ENCODE measurements around the gene MORN1.
"Not testable (repeated sequence)": the region's sequence is repeated elsewhere in the genome, so short reads cannot be mapped to it uniquely, and the experiment has no call there.

Gene MORN1

DNA sequence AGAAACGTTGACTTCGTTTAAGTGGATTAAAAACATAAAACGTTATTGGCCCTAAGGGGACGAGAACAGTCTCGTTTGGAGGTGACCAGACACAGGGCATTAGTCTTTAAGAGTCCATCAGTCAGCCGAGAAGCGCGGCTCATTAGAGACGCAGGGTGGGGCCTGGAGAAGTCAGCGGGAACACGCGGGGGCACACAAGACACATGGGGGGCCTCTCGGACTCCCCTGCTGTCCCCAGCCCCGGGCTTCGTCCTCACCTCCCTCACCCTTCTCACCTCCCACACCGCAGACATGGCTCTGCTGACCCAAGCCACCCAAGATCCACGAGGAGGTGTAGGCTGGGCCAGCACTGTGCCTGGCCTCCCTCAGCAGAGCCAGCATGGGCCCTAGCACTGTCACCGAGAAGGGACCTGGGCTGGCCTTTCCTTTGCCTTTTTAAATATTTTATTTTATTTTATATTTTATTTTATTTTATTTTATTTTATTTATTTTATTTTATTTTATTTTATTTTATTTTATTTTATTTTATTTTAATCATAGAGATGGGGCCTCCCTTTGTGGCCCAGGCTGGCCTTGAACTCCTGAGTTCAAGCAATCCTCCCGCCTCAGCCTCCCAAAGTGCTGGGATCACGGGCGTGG, 48.9 kb downstream of the MORN1 start:
- no peaks in the 10 kb centered on the region for H3K9me3 Mint-ChIP-seq
- H3K27me3 Mint-ChIP-seq (ENCODE audit: low read depth), result no peaks in the 10 kb centered on the region
- H3K4me1 Mint-ChIP-seq (ENCODE audit: low read depth), result no peaks in the 10 kb centered on the region
- no peak overlapping the region for H3K27ac Mint-ChIP-seq
- no peaks in the 10 kb centered on the region for H3K36me3 Mint-ChIP-seq (ENCODE audit: low read depth)
- H3K4me3 Mint-ChIP-seq, result no peak overlapping the region

DNA sequence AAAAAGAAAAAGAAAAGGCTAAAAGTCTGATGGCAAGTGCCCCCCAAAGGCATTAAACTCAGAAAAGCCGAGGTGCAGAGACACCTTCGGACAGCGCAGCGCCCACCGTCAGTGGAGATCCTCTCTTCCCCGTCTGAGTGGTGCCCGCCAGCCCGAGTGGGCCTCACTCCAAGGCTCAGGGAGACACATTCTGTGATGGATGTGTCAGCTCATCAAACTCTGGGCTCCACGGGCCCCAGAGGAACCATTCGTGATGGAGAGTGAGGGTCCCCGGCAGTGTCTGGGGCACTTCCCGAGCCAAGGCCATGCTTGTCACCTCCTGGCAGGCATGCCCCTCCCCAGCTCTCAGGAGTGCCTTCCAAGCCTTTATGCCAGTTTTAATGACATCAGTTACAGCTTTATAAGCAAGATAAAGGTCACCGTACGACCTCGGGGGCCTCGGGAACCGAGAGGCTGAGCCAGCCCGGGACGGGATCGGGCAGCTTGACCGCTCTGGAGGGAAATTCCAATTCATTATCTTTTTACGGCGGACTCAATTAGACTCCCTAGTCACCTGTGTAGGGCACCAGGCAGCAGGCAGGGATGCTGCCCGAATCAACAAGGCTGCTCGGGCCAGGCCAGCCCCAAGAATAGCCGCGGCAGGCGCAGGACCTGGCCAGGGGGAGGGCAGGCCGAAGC, 49.5 kb downstream of the MORN1 start:
- H3K9me3 Mint-ChIP-seq, result no peaks in the 10 kb centered on the region
- no peak overlapping the region for H3K27ac Mint-ChIP-seq
- no peaks in the 10 kb centered on the region for H3K27me3 Mint-ChIP-seq (ENCODE audit: low read depth)
- no peaks in the 10 kb centered on the region for H3K36me3 Mint-ChIP-seq (ENCODE audit: low read depth)
- H3K4me1 Mint-ChIP-seq (ENCODE audit: low read depth), result no peaks in the 10 kb centered on the region
- H3K4me3 Mint-ChIP-seq, result no peak overlapping the region

DNA sequence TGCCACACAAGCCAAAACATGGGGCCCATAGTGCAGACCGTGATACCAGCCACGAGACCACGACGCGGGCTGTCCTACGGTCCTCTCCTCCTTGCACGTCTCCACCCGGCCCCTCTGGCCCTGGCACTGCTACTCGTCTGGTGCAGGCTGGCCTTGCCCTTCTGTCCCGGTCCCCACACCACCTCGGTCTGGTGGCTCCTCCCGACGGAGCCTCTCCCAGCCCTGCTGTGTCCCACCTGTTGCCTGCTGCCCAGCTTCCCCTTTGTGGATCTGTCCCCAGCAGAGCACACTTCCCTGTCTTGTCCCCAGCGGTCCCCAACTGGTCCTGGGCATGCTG, 50.5 kb downstream of the MORN1 start:
- H3K9me3 Mint-ChIP-seq, result no peaks in the 10 kb centered on the region
- H3K4me1 Mint-ChIP-seq (ENCODE audit: low read depth), result no peaks in the 10 kb centered on the region
- H3K27me3 Mint-ChIP-seq (ENCODE audit: low read depth), result no peaks in the 10 kb centered on the region
- no peak overlapping the region for H3K4me3 Mint-ChIP-seq
- H3K36me3 Mint-ChIP-seq (ENCODE audit: low read depth), result no peaks in the 10 kb centered on the region
- H3K27ac Mint-ChIP-seq, result no peak overlapping the region

DNA sequence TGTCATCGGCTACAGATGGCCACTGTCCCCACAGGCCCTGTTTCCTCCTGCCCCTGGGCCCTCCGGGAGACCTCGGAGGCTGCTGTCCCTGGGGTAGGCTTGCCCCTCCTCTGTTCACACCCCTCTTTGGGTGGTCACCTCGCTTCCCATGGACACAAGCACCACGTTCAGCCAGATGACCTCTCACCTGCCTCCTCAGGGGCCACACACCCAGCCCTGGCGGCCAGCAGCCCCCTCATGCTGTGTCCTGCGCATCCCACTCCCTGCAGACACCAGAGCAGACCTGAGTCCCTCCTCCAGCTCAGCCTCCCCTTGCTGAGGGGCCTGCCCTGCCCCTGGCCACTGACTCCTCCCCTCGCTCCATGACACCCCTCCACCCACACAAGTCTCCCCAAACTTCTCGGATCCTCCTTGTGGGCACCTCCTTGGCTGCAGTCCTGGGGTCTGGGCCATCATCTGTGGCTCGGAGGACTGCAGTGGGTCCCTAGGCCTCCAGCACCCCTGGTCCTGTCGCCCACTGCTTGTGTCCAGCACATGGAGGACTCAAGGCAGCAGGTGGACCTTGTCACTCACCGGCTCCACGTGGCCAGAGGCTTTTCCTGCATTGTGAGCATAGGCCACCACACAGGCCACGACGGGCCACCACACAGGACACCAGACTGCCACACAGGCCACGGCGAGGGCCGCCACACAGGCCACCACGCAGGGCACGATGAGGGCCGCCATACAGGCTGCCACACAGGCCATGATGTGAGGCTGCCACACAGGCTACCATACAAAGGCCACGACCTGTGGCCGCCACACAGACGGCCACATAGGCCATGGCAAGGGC, 51.1 kb downstream of the MORN1 start:
- Mint-ChIP-seq H3K4me1 (ENCODE audit: low read depth) (no peaks in the 10 kb centered on the region), H3K27ac (no peak overlapping the region), H3K4me3 (no peak overlapping the region), H3K9me3 (no peaks in the 10 kb centered on the region), H3K36me3 (ENCODE audit: low read depth) (no peaks in the 10 kb centered on the region), H3K27me3 (ENCODE audit: low read depth) (no peaks in the 10 kb centered on the region)

DNA sequence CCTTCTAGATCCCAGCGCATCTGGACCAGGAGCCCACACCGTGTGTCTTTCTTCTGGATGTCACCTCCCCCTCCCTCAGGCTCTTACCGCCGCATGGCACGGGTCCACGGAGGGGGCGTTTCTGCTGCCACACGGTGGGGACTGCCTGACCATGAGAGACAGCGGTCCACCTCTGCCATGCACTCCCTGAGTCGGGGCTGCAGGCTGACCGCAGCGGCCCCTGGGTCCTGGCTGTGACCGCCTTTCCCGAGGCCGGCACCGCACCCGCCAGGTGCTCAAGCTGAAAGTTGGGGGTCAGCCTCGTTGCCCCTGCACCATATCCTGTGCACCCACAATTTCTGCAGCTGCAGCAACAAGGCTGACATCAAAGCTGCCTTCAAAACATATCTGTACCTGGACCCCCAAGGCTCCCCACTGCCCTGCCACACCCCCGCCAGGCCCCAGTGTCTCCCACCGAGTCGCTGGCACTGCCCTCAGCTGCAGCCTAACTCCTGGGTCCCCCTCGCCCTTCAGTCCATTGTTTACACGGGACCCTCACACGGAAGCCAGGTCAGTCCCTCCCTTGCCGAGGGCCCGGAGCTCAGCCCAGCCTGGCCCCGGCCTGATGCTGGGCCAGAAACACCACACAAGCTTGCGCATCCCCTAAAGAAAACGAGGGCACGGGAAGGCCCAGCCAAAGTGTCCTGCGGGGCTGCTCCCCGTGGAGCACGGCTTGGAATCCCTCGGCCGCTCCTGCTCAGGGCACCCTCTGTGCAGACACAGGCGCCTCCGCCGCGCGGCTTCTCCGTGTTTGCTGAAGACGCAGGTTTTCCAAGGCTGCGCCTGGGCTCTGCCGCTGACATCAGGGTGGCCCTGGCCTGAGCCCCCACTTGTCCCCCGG, 51.9 kb downstream of the MORN1 start:
- Mint-ChIP-seq H3K27me3 (ENCODE audit: low read depth) (no peaks in the 10 kb centered on the region), H3K36me3 (ENCODE audit: low read depth) (no peaks in the 10 kb centered on the region), H3K27ac (no peak overlapping the region), H3K4me1 (ENCODE audit: low read depth) (no peaks in the 10 kb centered on the region), H3K9me3 (no peaks in the 10 kb centered on the region), H3K4me3 (no peak overlapping the region)

DNA sequence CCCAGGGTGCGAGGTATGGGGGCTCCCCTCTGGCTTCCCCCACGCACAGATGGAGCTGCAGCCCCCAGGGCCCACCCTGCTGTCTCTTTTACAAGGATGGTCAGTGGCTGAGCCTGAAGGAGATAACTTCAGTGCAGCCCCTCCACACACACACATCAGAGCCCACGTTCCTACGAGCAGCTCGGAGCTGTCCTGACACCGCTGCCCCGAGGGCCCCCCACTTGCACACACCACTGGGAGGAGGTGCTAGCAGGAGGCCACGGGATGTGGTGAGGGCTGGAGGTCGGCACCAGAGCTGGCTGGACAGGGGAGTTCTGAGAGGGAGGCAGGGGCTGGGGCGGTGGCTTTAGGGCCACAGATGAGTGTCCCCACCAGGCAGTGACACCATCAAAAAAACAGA, 53.9 kb downstream of the MORN1 start:
- Mint-ChIP-seq H3K36me3 (ENCODE audit: low read depth) (no peaks in the 10 kb centered on the region), H3K4me1 (ENCODE audit: low read depth) (no peaks in the 10 kb centered on the region), H3K27me3 (ENCODE audit: low read depth) (no peaks in the 10 kb centered on the region), H3K4me3 (no peak overlapping the region), H3K9me3 (no peaks in the 10 kb centered on the region), H3K27ac (no peak overlapping the region)

DNA sequence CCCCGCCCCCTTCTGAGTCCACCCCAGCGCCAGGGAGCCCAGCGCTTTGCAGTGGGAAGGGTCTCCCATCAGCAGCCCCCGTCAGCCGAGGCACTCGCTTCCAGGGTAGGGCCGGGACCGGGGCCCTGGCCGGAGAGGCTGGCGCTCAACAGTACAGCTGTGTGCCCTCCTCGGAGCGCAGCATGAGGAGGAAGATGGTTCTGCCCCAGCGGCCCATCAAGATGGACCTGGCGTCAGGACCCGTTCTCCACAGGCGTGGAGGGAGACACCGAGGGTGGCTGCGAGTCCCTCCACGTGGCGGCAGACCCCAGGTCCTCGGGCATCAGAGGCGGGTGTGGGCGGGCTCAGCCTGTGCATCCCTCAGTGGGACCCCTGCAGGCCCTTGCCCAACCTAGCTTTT, 54.3 kb downstream of the MORN1 start:
- Mint-ChIP-seq H3K4me1 (ENCODE audit: low read depth) (no peaks in the 10 kb centered on the region), H3K4me3 (no peak overlapping the region), H3K27ac (no peak overlapping the region), H3K9me3 (no peaks in the 10 kb centered on the region), H3K27me3 (ENCODE audit: low read depth) (no peaks in the 10 kb centered on the region), H3K36me3 (ENCODE audit: low read depth) (no peaks in the 10 kb centered on the region)

DNA sequence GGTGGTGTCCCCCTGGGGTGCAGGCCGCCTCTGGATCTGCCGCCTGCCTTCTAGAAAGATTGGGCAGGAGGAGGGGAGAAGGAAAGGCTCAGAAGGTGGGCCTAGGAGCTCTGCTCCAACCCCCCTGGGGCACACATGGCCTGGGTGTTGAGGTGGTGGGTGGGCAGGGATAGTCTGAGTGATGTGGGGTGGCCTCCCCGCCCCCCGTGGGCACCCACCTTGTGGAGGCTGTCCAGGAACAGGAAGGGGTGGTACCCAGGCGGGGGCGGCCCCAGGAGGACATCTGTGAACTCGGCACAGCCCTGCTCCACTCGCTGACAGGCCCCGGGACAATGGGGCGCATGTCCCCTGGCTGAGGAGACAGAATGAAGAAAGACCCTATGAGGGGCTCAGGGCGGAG, 54.9 kb downstream of the MORN1 start:
- Mint-ChIP-seq H3K9me3 (no peaks in the 10 kb centered on the region), H3K36me3 (ENCODE audit: low read depth) (no peaks in the 10 kb centered on the region), H3K4me1 (ENCODE audit: low read depth) (no peaks in the 10 kb centered on the region), H3K4me3 (no peak overlapping the region), H3K27ac (no peak overlapping the region), H3K27me3 (ENCODE audit: low read depth) (no peaks in the 10 kb centered on the region)

DNA sequence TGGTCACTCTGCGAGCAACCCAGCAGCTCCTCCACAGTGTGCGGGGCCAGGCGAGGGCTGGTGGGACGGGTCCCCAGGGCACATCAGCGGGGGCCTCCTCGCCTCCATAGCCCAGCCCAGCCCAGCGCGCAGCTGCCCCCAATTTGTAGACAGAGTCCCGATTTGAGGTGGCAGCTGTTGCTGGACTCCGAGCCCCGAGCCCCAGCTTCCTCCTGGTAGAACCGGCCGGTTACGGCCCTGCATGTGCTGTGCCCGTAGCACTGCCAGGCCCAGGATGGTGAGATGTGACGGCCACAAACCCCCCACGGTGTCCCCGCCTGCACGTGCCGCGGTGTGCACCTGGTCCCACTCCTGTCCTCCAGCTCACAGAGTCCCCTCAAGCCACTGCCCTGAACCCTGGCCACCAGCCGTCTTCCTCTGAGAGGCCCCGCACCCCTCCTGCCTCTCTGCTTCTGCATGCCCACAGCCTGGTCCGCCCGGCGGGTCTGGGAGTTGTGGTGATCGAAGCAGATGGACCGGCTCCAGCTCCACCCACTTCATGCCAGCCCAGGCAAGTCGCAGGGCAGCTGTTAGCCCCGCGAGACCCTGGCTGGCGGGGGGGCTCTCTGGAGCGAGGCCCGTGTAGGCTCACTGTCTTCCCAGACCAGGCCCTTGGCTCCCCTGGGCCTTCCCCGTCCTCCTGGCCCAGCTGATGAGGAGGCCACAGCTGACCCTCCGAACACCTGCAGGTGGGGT, 55.5 kb downstream of the MORN1 start:
- no peaks in the 10 kb centered on the region for H3K4me1 Mint-ChIP-seq (ENCODE audit: low read depth)
- H3K36me3 Mint-ChIP-seq (ENCODE audit: low read depth), result no peaks in the 10 kb centered on the region
- H3K27ac Mint-ChIP-seq, result no peak overlapping the region
- no peaks in the 10 kb centered on the region for H3K27me3 Mint-ChIP-seq (ENCODE audit: low read depth)
- no peak overlapping the region for H3K4me3 Mint-ChIP-seq
- no peaks in the 10 kb centered on the region for H3K9me3 Mint-ChIP-seq

DNA sequence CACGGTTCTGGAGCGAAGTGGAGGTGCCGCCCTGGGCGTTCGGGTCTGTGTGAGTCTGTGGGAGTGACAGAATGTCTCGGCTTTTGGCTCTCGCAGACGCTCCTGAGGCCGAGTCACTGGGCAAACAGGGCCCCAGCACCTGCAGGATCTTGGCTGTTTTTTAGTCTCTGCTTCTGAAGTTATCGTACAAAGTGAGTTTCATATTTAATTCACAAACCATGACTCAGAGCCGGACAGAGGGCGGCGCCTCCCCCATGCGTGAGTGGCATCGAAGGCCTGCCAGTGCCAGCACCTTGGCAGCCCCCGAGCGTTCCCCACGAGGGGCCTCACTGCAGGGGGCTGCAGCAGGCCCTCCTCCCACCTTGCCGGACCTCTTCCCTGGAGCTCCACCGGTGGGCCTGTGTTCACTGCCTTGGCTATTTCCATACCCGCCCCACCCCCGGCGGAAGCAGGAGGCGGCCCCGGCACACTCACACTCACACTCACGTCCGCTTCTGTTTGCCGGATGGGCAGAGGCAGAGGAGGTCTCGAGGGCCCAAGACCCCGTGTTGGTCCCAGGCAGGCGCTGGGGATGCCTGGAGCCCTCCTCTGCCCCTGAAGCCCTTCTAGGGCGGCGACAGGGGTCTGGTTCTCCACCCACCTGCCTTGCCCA, 56.3 kb downstream of the MORN1 start:
- Mint-ChIP-seq H3K36me3 (ENCODE audit: low read depth) (no peaks in the 10 kb centered on the region), H3K27me3 (ENCODE audit: low read depth) (no peaks in the 10 kb centered on the region), H3K4me1 (ENCODE audit: low read depth) (no peaks in the 10 kb centered on the region), H3K27ac (no peak overlapping the region), H3K4me3 (no peak overlapping the region), H3K9me3 (no peaks in the 10 kb centered on the region)

DNA sequence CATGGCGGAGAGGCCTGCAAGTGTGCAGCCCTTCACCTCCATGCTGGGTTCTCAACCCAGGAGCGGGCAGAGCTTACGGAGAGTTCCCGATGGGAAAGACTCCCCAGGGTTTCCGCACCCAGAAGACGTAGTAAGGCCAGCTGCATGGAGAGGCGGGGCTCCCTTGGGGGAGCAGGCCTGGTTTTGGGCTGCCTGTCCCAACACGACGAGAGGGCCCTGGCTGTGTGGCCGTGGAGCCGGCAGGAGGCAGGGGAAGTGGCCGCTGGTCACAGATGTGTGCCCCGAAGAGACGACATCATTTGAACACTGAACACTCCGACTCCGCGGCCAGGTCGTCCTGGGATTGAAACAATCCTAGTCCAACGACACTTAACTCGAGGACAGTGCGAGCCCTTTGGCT, 57.0 kb downstream of the MORN1 start:
- H3K9me3 Mint-ChIP-seq, result no peaks in the 10 kb centered on the region
- H3K27ac Mint-ChIP-seq, result no peak overlapping the region
- no peaks in the 10 kb centered on the region for H3K27me3 Mint-ChIP-seq (ENCODE audit: low read depth)

DNA sequence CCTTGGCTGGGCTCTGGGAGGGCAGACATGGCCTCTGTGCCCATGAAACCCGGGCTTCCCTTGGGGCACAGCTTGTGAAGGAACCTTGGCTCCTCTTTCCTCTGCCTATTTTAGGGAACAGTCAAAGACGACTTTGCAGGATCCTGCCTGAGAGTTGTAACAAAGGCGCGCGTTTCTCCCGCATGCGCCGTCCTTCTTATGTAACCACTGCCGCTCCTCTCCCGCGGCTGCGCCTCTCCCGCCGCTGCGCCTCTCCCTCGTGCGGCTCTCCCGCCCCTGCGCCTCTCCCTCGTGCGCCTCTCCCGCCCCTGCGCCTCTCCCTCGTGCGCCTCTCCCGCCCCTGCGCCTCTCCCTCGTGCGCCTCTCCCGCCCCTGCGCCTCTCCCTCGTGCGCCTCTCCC, 59.8 kb downstream of the MORN1 start:
- not testable (repeated sequence) for H3K4me1 Mint-ChIP-seq (ENCODE audit: low read depth); H3K36me3 Mint-ChIP-seq (ENCODE audit: low read depth); H3K27ac Mint-ChIP-seq; H3K9me3 Mint-ChIP-seq; H3K4me3 Mint-ChIP-seq; H3K27me3 Mint-ChIP-seq (ENCODE audit: low read depth)

More for the DNA sequence above, 57.0 kb downstream of the MORN1 start:
- H3K4me3 Mint-ChIP-seq, result no peak overlapping the region
- no peaks in the 10 kb centered on the region for H3K4me1 Mint-ChIP-seq (ENCODE audit: low read depth)
- H3K36me3 Mint-ChIP-seq (ENCODE audit: low read depth), result no peaks in the 10 kb centered on the region

DNA sequence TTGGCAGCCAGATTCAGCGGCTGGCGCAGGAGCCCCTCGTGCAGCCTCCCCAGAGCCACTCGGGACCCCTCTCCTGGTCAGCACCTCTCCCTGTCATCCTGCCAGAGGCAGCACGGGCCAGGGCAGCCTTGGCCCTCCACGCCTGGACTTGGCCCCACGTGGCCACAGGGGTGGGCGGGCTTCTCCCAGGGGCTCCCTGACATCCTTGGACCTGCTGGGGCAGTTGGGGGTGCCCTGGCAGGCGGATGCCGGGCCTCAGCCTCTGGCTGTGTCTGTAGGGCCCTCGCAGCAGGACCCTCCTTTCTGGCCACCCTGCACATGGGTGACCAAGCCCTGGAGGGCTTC, 60.2 kb downstream of the MORN1 start:
- Mint-ChIP-seq H3K4me1 (ENCODE audit: low read depth) (no peaks in the 10 kb centered on the region), H3K9me3 (no peaks in the 10 kb centered on the region), H3K27ac (no peak overlapping the region), H3K4me3 (no peak overlapping the region), H3K36me3 (ENCODE audit: low read depth) (no peaks in the 10 kb centered on the region), H3K27me3 (ENCODE audit: low read depth) (no peaks in the 10 kb centered on the region)

Measured in T-helper 1 cell treated with Interleukin-12 subunit alpha and Interleukin-12 subunit beta and Interleukin-4 antibody, amounts not matched to agents 30 μg/mL and 1 μg/mL, for 36 hours (primary cell).